ENCODE results near the gene DCUN1D2.
"Not testable (repeated sequence)": the region's sequence is repeated elsewhere in the genome, so short reads cannot be mapped to it uniquely, and the experiment has no call there.

Gene DCUN1D2

GRCh38 chr13:113490496-113491417 lies at the start of gene DCUN1D2:
TSS of gene DCUN1D2 (minus strand) at chr13:113490711. CDS start at chr13:113490669, 42 bp downstream.
- peak; percentile 59 for DNase-seq

DNA sequence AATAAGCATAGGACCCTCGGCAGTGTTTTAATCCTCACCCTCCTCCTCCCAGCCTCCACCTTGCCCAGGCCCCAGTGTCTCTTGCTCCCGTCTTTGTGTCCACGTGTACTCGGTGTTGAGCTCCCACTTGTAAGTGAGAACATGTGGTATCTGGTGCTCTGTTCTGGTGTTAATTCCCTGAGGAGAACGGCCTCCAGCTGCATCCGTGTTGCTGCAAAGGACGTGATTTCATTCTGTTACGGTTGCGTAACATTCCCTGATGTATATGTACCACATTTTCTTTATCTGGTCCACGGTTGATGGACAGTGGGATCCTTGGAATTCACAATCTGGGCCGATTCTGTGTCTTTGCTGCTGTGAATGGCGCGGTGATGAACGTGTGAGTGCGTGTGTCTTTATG lies 49.3 kb upstream of the DCUN1D2 start:
- no peak for DNase-seq

GRCh38 chr13:113539176-113539575 lies 48.7 kb upstream of the DCUN1D2 start:
- no peak for DNase-seq

DNA sequence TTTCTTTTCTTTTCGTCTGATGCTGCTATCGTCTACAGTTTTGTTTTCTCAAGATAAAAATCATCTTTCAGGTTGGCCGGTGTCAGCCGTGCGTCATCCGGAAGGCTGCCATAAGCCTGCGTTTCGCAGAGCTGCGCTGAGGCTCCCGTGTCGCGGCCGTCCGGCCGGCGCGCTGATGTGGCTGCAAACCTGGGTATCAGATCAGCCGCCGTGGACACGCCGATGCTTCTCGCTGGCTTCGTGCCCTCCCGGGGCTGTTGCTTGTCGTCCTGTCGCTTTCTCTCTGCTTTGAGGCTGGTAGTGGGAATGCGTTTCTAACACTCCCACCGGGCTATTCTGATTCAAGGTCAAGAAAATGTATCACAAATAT lies 48.2 kb upstream of the DCUN1D2 start:
- DNase-seq, result no peak

- no peak for DNase-seq
Observed at GRCh38 chr13:113537909-113538688, 47.6 kb upstream of the DCUN1D2 start.

GRCh38 chr13:113537205-113537604 lies 46.7 kb upstream of the DCUN1D2 start:
- DNase-seq, result no peak

GRCh38 chr13:113536461-113537110 lies 46.1 kb upstream of the DCUN1D2 start:
- no peak for DNase-seq

DNA sequence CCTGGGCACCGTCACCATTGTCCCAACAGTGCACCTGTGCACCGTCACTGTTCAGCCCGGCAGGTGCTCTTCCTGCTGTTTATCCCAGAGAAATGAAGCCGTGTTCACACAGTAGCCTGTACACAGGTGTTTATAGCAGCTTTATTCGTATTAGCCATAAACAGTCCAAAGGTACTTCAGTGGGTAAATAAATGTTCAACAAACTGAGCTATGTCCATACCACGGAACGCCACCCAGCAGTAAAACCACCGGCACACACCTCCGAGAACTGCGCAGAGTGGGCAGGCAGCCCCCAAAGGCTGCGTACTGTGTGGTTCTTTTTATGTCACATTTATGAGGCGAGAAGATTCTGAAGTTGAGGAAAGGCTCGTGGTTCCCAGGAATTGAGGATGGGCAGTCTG lies 44.9 kb upstream of the DCUN1D2 start:
- DNase-seq, result no peak

DNA sequence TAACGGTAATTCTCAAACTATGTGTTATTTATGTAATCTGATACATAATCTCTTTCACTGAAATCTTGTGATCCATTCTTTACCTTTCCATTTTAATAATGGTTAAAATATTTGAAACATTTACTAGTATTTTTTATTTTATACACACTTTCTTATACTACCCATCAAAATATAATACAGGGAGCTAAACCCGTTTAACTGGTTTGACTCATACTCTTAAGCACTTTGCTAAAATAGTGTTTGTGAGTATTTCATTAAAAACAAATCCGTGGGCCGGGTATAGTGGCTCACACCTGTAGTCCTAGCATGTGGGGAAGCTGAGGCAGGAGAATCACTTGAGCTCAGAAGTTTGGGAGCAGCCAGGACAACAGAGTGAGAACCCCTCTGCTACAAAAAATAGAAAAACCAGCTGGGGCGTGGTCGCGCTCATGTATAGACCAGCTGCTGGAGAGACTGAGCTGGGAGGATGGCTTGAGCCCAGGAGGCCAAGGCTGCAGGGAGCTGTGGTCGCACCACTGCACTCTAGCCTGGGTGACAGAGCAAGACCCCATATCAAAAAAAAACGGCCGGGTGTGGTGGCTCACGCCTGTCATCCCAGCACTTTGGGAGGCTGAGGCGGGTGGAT lies 43.8 kb upstream of the DCUN1D2 start:
- no peak for DNase-seq

- no peak for DNase-seq
Observed at GRCh38 chr13:113533161-113533840, 42.8 kb upstream of the DCUN1D2 start.

DNA sequence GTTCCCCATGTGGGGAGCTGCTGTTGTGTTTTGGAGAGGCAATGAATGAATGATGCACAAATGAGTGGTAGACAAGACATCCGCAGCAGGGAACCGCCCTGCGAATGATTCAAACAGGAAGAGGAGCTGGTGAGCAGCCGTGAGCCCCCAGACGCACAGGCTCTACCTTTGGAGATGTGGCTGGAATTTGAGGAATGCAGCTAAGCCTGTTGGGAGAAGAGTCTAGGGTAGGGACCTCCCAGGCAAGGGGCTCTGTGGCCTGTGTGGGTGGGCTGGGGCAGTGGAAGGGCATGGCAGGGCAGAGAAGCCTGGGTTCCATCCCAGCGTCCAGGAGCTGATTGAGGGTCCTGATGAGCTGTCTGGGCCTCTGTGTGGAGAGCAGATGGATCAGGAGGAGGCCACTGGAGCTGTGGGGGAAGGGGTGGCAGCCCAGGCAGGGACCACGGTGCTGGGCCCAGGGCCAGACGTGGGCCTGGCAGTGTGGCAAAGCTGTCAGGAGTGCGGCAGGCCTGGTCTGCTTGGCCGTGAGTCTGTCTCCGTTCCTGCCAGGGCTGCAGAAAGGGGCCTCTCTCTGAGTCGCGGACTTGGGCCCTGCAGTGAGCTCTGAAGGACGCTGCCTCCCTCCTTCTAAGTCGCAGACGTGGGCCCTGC lies 41.8 kb upstream of the DCUN1D2 start:
- no peak for DNase-seq

- DNase-seq, result no peak
Observed at GRCh38 chr13:113531041-113531873, 40.7 kb upstream of the DCUN1D2 start.

DNA sequence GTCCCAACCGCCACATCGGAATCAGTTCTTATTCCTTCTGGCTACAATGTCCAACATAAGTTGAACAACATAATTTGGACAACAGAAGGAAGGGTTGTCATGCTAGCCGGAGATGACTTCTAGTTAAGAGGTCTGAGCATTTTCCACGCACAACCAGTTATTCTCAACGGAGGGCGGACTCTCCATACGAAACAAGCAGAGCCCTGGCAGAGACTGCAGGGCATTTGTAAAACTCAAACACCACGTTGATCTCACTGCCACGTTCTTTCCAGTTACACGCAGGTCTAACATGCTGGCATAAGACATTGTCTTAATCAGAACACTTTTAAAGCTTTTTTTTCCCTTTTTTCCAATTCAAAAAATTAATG lies 38.3 kb upstream of the DCUN1D2 start:
- no peak for DNase-seq

DNA sequence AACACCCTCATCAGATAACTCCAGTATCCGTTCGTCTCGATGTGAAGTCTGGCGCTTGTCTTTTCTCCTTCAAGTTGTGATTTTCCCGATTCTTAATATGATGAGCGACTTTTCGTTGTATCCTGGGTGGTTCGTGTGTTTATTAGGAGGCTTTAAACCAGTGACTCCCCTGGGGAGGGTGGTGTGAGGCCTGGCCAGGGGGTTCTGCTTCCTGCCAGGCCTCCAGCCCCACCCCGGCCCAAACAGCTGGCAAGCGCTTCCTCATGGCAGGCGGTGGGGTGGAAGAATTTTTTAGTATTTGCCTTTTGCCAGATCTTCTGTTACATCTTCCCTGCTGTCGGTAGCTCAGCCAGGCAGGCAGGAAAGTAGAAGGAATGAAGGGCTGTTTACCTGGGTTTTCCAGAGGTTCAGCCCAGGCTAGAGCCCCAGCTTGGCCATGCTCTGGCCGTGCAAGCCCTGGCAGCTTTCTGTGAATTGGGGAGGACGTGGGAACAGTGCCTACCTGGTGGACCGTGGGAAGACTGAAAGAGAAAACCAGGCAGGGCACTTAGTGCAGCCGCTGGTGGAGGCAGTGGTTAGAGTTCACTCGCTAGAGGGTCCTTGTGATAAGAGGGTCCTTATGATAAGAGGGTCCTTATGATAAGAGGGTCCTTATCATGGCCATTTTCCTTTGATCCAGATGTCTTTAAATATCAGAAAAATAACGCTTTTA lies 37.7 kb upstream of the DCUN1D2 start:
- DNase-seq, result peak; percentile 9

DNA sequence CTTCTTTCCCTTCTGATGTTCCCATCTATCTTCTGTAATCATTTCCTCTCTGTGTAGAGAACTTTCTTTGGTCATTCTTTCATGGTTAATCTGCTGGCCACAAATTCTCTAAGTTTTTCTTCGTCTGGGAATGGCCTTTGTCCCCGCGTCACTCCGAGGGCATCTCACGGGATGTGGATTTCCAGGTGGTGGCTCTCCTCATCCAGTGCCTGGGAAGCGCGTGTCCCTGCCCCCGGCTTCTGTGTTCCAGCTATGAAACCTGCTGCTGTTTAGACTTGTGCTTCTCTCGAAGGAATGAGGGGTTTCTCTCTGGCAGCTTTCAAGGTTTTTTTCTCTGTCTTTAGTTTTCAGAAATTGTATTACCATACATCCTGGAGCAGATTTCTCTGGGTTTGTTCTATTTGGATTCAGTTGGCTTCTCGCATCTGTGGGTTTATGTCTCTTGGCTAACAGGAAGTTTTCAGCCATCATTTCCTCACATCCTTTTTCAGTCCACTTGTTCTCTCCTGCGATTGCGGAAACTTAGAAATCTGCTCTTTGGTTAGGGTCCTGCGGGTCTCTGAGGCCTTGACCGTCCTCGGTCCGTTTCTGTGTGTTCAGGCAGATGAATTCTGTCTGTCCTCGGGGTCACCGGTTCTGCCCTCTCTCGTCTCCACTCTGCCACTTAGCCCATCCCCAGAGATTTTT lies 36.9 kb upstream of the DCUN1D2 start:
- DNase-seq, result no peak

- DNase-seq, result peak; percentile 42
Observed at GRCh38 chr13:113526466-113527220, 36.1 kb upstream of the DCUN1D2 start.

DNA sequence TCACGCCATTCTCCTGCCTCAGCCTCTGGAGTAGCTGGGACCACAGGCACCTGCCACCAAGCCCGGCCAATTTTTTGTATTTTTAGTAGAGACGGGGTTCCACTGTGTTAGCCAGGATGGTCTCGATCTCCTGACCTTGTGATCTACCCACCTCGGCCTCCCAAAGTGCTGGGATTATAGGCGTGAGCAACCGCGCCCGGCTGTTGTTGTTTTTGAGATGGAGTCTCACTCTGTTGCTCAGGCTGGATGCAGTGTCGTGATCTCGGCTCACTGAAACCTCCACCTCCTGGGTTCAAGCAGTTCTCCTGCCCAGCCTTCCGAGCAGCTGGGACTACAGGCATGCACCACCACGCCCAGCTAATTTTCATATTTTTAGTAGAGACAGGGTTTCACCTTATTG lies 31.9 kb upstream of the DCUN1D2 start:
- not testable (repeated sequence) for DNase-seq

- no peak for DNase-seq
Observed at GRCh38 chr13:113520571-113520970, 30.1 kb upstream of the DCUN1D2 start.

DNA sequence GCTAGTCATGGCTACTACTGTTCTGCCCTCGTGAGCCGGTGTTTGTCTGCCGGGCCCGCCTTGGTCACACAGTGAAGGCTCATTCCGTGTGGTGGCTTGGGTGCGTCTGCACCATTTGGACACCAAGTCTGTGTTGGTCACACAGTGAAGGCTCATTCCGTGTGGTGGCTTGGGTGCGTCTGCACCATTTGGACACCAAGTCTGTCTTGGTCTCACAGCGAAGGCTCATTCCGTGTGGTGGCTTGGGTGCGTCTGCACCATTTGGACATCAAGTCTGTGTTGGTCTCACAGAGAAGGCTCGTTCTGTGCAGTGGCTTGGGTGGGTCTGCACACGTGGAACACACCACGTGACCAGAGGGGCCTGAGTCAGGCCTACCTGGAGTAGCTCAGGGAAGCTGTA lies 29.0 kb upstream of the DCUN1D2 start:
- no peak for DNase-seq
